ENCODE results near the gene CRYGA.
A peak's percentile ranks its signal among the peaks of the same experiment; 100 is the strongest.

Gene CRYGA

DNA sequence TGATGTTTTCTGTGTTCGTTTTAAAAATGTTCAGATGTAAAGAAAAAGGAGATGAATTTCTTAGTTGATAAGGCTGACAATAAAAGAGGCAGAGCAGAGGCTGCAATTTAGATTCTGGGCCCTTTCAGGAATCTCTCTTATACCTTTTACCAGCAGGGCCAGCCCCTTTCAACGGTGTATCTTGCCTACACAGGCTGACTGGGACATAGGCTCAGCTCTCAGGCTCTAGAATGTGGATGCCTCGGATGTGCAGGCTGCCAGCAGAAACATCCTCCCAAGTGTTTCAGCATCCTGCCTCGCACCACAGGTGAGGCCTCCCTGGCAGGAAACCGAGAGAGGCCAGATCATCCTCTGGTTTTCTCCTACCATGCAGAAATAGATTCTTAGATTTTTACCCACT, 23.1 kb upstream of the CRYGA start:
- WGBS: 68% methylated on average over 5 of the region's 5 CpGs
- H3K36me3 ChIP-seq (ENCODE audit: insufficient read depth, low read length): no peaks in the 10 kb centered on the region
- H3K9me3 ChIP-seq (ENCODE audit: insufficient read depth, low read depth, low read length): no peaks in the 10 kb centered on the region
- no peaks in the 10 kb centered on the region for H3K27me3 ChIP-seq (ENCODE audit: insufficient read depth, low read length)
- peaks cover 41% of the 10 kb centered on the region for H3K4me1 ChIP-seq (ENCODE audit: insufficient read depth, low read length)
- H3K9ac ChIP-seq (ENCODE audit: low read depth, low read length): no peak overlapping the region
- H3K27ac ChIP-seq (ENCODE audit: low read depth, low read length): no peak overlapping the region
- H3K4me3 ChIP-seq (ENCODE audit: low read length): no peak overlapping the region

DNA sequence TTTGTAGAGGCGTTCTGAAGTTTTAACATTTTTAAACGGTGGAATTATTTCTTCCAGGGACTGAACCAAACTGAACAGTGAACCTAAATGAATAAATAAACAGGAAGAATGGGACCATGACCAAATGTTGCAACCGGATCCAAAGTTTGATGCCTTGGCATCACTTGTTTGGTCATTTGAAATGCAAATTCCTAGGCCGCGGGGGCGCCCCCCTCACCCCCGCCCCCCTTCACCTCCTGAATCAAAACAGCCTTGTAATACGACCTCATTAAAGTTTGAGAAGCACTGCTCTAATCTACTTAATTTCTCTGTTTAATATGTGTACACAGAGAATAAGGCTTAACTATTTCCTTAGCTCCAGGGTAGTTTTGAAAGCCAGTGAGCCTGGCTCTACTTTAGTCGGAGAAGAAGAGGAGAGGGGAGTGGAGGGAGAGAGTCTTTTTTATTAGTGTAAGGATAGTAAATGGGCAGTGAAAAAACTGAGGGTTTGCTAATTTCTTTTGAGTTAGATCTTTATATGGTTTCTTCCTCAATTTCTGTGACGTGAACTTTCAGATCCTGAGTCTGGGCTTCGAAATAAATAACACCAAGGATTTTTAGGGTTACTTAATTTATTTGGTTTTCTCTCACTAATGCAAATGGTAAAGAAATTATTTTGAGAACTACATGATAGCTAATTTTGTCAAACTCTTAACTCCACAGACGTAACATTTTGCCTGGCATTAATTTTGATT, 20.8 kb upstream of the CRYGA start:
- H3K27me3 ChIP-seq (ENCODE audit: insufficient read depth, low read length): no peaks in the 10 kb centered on the region
- no peak overlapping the region for H3K9ac ChIP-seq (ENCODE audit: low read depth, low read length)
- H3K4me1 ChIP-seq (ENCODE audit: insufficient read depth, low read length): peaks cover 34% of the 10 kb centered on the region
- H3K36me3 ChIP-seq (ENCODE audit: insufficient read depth, low read length): no peaks in the 10 kb centered on the region
- H3K4me3 ChIP-seq (ENCODE audit: low read length): peak overlapping the region; percentile 58
- WGBS: 11% methylated on average over 10 of the region's 12 CpGs
- H3K27ac ChIP-seq (ENCODE audit: low read depth, low read length): no peak overlapping the region
- H3K9me3 ChIP-seq (ENCODE audit: insufficient read depth, low read depth, low read length): no peaks in the 10 kb centered on the region

DNA sequence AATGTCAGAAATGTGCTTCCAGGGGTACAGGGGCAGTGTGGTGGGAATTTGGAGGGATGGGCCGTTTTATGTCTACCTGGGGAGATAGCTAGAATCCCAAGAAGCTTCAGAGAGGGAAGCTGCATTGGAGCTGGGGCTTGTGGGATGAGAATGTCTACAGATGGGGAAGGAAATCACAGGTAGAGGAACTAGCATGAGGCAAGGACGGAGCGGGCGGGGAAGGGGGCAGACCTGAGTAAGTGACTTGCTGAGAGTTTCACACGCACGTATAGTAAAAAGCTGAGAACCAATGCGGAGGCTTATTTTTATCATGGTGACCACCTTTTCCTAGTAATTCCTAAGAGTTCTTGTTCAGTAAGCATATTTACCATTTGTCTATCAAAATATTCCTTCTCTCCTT, 20.1 kb upstream of the CRYGA start:
- 16% methylated on average over 7 of the region's 7 CpGs for WGBS
- peak overlapping the region; percentile 58 for H3K4me3 ChIP-seq (ENCODE audit: low read length)
- H3K9me3 ChIP-seq (ENCODE audit: insufficient read depth, low read depth, low read length): no peaks in the 10 kb centered on the region
- H3K4me1 ChIP-seq (ENCODE audit: insufficient read depth, low read length): peaks cover 34% of the 10 kb centered on the region
- H3K27me3 ChIP-seq (ENCODE audit: insufficient read depth, low read length): no peaks in the 10 kb centered on the region
- no peak overlapping the region for H3K9ac ChIP-seq (ENCODE audit: low read depth, low read length)
- H3K27ac ChIP-seq (ENCODE audit: low read depth, low read length): no peak overlapping the region
- no peaks in the 10 kb centered on the region for H3K36me3 ChIP-seq (ENCODE audit: insufficient read depth, low read length)

DNA sequence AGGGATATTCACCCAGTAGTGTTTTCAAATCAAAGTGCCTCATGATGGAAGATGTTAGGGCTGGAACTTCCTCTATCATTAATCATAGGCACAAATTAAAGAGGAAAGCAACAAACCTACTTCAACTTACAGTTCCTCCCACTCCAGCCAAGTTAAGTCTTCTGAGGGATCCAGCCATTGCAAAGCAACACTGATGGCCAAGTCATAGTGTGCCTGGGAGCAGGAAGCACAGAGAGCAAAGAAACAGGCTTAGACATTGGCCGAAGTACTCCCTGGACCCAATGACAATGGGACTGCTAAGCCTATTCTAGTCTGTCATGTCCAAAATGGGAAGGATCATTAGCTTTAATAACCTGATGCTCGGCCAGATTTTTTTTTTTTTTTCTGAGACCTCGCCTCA, 19.4 kb upstream of the CRYGA start:
- no peaks in the 10 kb centered on the region for H3K27me3 ChIP-seq (ENCODE audit: insufficient read depth, low read length)
- peaks cover 30% of the 10 kb centered on the region for H3K4me1 ChIP-seq (ENCODE audit: insufficient read depth, low read length)
- 89% methylated on average over 2 of the region's 3 CpGs for WGBS
- no peaks in the 10 kb centered on the region for H3K9me3 ChIP-seq (ENCODE audit: insufficient read depth, low read depth, low read length)
- H3K27ac ChIP-seq (ENCODE audit: low read depth, low read length): no peak overlapping the region
- no peaks in the 10 kb centered on the region for H3K36me3 ChIP-seq (ENCODE audit: insufficient read depth, low read length)
- H3K4me3 ChIP-seq (ENCODE audit: low read length): no peak overlapping the region
- H3K9ac ChIP-seq (ENCODE audit: low read depth, low read length): no peak overlapping the region

DNA sequence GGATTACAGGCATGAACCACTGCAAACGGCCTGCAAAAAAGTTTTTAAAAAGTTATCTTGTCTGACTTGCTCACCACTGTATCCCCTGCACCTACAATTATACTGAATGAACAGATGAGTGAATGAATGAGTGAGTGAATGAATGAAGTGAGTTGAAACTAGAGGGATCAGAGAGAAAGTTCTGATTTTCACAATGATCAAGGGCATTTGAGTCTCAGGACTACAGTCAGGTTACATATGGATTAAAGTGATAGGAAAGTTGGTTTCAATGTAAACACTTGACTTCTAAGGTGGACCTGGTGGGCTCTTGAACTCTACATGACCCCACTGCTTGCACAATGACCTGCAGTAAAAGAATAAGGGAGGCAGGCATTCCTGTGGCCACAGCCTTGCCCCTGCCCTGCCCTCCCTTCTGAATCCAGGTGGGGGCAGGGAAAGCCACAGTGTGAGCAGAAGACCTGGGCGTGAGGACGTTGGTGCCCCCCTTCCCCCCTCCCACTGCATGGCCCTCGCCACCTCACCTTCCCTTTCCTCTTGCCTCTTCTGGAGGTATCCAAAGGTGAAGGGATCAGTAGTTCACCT, 15.7 kb upstream of the CRYGA start:
- 63% methylated on average over 3 of the region's 4 CpGs for WGBS
- Histone ChIP-seq H3K36me3 (ENCODE audit: insufficient read depth, low read length) (no peaks in the 10 kb centered on the region), H3K27ac (ENCODE audit: low read depth, low read length) (no peak overlapping the region), H3K4me3 (ENCODE audit: low read length) (no peak overlapping the region), H3K4me1 (ENCODE audit: insufficient read depth, low read length) (peaks cover 9% of the 10 kb centered on the region), H3K27me3 (ENCODE audit: insufficient read depth, low read length) (no peaks in the 10 kb centered on the region), H3K9me3 (ENCODE audit: insufficient read depth, low read depth, low read length) (no peaks in the 10 kb centered on the region), H3K9ac (ENCODE audit: low read depth, low read length) (no peak overlapping the region)

DNA sequence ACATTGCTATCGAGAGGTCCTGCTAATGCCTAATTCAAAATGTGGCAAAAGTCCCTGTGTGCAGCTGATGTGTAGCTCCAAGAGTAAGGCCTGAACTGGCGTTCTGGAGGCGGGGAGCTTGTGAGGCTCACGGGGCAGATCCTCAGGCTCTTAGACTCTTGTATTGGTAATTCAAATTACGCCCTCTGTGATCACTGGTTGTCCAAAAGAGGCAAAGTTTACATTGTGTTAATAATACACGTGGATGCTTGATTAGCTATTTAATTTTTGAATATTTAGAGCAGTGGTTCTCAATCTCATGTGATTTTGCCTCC, 12.4 kb upstream of the CRYGA start:
- WGBS: 78% methylated on average over 6 of the region's 6 CpGs
- Histone ChIP-seq H3K9me3 (ENCODE audit: insufficient read depth, low read depth, low read length) (no peaks in the 10 kb centered on the region), H3K4me1 (ENCODE audit: insufficient read depth, low read length) (no peaks in the 10 kb centered on the region), H3K4me3 (ENCODE audit: low read length) (no peak overlapping the region), H3K36me3 (ENCODE audit: insufficient read depth, low read length) (no peaks in the 10 kb centered on the region), H3K9ac (ENCODE audit: low read depth, low read length) (no peak overlapping the region), H3K27ac (ENCODE audit: low read depth, low read length) (no peak overlapping the region), H3K27me3 (ENCODE audit: insufficient read depth, low read length) (no peaks in the 10 kb centered on the region)

DNA sequence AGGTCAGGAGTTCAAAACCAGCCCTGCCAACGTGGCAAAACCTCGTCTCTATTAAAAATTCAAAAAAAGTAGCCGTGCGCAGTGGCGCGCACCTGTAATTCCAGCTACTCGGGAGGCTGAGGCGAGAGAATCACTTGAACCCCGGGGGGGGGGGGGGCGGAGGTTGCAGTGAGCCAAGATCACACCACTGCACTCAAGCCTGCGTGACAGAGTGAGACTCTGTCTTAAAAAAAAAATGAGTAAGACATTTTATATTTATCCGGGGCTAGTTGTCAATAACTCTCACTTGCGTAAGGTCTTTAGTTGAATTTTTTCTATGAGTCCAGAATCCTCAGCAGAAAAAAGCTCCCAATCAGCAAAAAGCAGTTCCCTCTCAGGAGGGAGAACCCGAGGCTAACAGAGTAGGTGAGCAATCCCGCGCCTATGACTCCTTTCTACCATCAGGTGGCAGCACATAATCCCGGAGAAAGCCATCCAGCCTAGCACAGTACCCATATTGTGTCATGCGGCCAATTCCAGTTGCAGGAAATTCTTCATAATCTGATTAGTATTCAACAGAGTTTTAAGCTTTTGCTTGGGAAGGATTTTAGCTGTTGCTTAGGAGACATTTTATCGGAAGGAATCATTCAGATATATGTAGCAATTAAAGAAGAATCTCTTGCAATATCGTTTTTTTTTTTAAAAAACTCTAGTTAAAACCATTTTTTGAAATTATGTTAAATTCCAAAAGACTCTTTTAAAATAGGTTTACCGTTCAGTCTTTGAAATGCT, 11.9 kb upstream of the CRYGA start:
- Histone ChIP-seq H3K4me3 (ENCODE audit: low read length) (no peak overlapping the region), H3K9me3 (ENCODE audit: insufficient read depth, low read depth, low read length) (no peaks in the 10 kb centered on the region), H3K36me3 (ENCODE audit: insufficient read depth, low read length) (no peaks in the 10 kb centered on the region), H3K4me1 (ENCODE audit: insufficient read depth, low read length) (no peaks in the 10 kb centered on the region), H3K27me3 (ENCODE audit: insufficient read depth, low read length) (no peaks in the 10 kb centered on the region), H3K9ac (ENCODE audit: low read depth, low read length) (no peak overlapping the region), H3K27ac (ENCODE audit: low read depth, low read length) (no peak overlapping the region)
- WGBS: 61% methylated on average over 21 of the region's 21 CpGs

DNA sequence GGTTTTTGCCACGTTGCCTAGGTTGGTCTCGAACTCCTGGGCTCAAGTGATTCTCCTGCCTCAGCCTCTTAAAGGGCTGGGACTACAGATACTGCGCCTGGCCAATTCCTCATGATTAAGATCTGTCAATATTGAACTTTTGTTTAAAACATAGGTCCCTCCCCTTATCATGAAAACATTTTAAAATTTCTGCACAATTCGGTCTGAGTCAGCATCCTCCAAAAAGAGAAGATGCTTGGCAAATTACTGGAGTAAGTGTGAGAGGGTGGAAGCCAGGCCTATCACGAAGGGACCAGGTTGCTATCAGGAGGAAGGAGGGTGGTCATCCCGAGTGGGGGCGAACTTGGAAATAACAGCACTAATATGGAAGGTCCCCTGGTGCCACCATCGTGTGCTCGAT, 10.8 kb upstream of the CRYGA start:
- H3K9ac ChIP-seq (ENCODE audit: low read depth, low read length): no peak overlapping the region

DNA sequence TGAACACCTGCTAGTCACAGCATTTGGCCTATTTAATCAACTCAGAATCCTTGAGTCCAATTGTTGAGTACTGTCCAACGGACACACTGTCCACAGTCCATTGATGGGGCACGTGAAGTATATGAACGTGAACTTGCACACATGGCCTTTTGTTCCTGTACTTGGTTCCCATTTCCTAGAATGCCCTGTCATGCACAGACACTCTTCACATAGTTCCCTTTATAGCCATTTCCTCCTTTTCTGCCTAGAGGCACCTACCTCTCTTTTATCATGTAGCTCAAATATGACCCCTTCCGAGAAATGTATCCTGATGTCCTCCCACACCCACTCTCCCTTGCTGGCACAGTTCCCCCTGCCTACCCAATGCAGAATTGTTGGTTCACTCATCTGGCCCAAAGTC, 8.7 kb upstream of the CRYGA start:
- no peaks in the 10 kb centered on the region for H3K36me3 ChIP-seq (ENCODE audit: insufficient read depth, low read length)
- no peaks in the 10 kb centered on the region for H3K4me1 ChIP-seq (ENCODE audit: insufficient read depth, low read length)
- no peak overlapping the region for H3K27ac ChIP-seq (ENCODE audit: low read depth, low read length)
- 92% methylated on average over 4 of the region's 4 CpGs for WGBS
- no peaks in the 10 kb centered on the region for H3K9me3 ChIP-seq (ENCODE audit: insufficient read depth, low read depth, low read length)
- H3K4me3 ChIP-seq (ENCODE audit: low read length): no peak overlapping the region
- H3K9ac ChIP-seq (ENCODE audit: low read depth, low read length): no peak overlapping the region
- H3K27me3 ChIP-seq (ENCODE audit: insufficient read depth, low read length): no peaks in the 10 kb centered on the region

More for the DNA sequence above, 10.8 kb upstream of the CRYGA start:
- H3K4me1 ChIP-seq (ENCODE audit: insufficient read depth, low read length): no peaks in the 10 kb centered on the region
- H3K27ac ChIP-seq (ENCODE audit: low read depth, low read length): no peak overlapping the region
- WGBS: 92% methylated on average over 9 of the region's 9 CpGs
- no peaks in the 10 kb centered on the region for H3K27me3 ChIP-seq (ENCODE audit: insufficient read depth, low read length)
- H3K36me3 ChIP-seq (ENCODE audit: insufficient read depth, low read length): no peaks in the 10 kb centered on the region
- no peaks in the 10 kb centered on the region for H3K9me3 ChIP-seq (ENCODE audit: insufficient read depth, low read depth, low read length)
- no peak overlapping the region for H3K4me3 ChIP-seq (ENCODE audit: low read length)

DNA sequence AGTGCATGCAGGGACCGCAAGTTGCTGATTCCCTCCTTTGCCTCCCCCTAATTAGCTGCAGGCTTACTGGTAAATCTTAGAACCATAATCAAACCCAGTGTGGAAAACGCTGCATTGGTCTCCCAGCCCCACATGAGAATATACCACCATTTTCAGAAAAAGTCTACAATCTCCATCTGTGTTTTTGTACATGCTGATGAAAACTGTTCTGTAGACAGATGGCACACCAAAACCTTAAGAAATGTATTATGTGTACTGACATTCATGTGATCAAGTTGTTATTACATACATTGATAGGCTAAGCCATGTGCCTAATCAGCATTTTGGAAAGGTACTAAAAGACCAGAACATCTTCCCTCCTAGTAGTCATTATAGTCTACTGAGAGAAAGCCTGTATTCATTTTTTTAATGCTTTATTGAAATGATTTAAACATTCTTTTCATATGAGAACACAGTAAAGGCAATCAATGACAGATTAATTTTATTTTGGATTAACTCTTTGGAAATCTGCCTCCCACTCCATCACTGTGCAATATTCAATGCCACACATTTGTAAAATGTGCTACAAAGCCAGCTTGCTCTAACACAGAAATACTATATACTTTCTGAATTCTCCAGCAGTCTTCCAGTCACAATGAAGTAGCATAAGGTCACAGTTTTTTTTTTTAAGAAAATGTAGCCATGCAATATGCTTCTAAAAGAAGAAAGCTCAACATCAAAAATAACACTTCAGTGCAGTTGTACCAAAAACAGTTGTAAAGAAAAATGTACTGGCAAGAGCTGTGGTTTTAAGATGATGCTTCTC, 1.8 kb upstream of the CRYGA start:
- WGBS: 91% methylated on average over 2 of the region's 2 CpGs
- Histone ChIP-seq H3K4me3 (ENCODE audit: low read length) (no peak overlapping the region), H3K27me3 (ENCODE audit: insufficient read depth, low read length) (no peaks in the 10 kb centered on the region), H3K36me3 (ENCODE audit: insufficient read depth, low read length) (no peaks in the 10 kb centered on the region), H3K4me1 (ENCODE audit: insufficient read depth, low read length) (0 out of 2 replicates have a peak, but pooled peaks cover 3% of the 10 kb centered on the region), H3K9ac (ENCODE audit: low read depth, low read length) (no peak overlapping the region), H3K27ac (ENCODE audit: low read depth, low read length) (no peak overlapping the region), H3K9me3 (ENCODE audit: insufficient read depth, low read depth, low read length) (no peaks in the 10 kb centered on the region)

DNA sequence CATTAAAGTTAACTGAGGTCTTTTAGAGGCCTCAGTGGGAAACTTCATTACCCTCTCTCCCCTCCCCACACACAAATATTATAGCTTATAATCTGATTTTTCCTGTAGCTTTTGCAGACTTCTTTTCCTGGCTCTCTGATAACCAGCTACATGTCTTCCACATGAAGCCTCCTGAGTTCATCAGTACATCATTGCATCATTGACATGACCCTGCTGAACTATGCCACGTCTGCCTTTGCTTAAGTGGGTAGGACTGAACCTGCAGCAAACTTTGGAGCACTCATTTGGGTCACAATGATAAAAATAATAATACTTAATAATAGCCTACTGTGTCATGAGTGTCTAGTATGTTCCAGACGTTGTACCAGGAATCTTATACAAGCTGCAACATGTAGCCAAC, 7.0 kb downstream of the CRYGA start:
- H3K4me1 ChIP-seq (ENCODE audit: insufficient read depth, low read length): no peaks in the 10 kb centered on the region
- 81% methylated on average over 2 of the region's 2 CpGs for WGBS
- no peaks in the 10 kb centered on the region for H3K9me3 ChIP-seq (ENCODE audit: insufficient read depth, low read depth, low read length)
- H3K9ac ChIP-seq (ENCODE audit: low read depth, low read length): no peak overlapping the region
- no peaks in the 10 kb centered on the region for H3K36me3 ChIP-seq (ENCODE audit: insufficient read depth, low read length)
- no peak overlapping the region for H3K27ac ChIP-seq (ENCODE audit: low read depth, low read length)
- no peaks in the 10 kb centered on the region for H3K27me3 ChIP-seq (ENCODE audit: insufficient read depth, low read length)
- H3K4me3 ChIP-seq (ENCODE audit: low read length): no peak overlapping the region
